ENCODE results near the gene ERH.

DNA sequence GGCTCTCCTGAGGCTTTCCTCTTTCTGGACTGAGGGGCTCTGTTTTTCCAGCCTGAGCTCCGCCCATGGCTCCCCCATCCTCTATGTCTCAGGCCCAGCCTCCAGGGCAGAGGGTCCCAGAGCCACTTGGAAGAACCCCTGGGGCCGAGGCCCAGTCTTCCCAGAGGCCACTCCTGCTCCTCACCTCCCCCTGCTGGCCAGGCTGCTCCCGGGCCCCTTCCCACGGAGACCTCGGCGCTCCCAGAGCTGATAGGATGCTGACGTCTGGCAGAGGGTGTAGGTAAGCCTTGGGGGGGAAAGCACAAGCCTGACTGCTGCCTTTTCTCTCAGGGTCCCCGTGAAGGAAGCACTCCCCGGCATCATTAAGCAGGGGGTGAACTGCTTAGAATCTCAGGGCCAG, 51.4 kb downstream of the ERH start:
- no peak for TF ChIP-seq TARDBP (IDR thresholded peaks at IDR 0.05)
- TF ChIP-seq FOXM1 (IDR thresholded peaks at IDR 0.05; ENCODE audit: borderline replicate concordance), result no peak
- no peak for TF ChIP-seq BHLHE40 (IDR thresholded peaks at IDR 0.05; ENCODE audit: borderline replicate concordance)
- no peak for TF ChIP-seq L3MBTL2 (conservative IDR thresholded peaks at IDR 0.05)
- no peak for TF ChIP-seq ZNF384 (IDR thresholded peaks at IDR 0.05)
- TF ChIP-seq NFRKB (IDR thresholded peaks at IDR 0.05), result no peak

All from HEK293T (cell line).